CD14-positive monocyte (primary cell): Measurements from ENCODE around the gene LRRC4C. TPM values are rescaled to one million over a fixed set of nuclear protein-coding genes. Genes with fewer than 3 reads are reported as not detected.

Experiments
- DNase-seq, 3 donors: peaks; one replicate each; pipeline ENCODE4 v3.0.0-alpha.2; 2011 to 2022
- H2AFZ ChIP-seq: 2 replicates; pipeline ENCODE4 v1.6.0; 2012; ENCODE audit warnings: mild to moderate bottlenecking, low read depth, low read length, inconsistent platforms; ENCODE audit not compliant: insufficient read depth, poor library complexity, severe bottlenecking
- H3K27ac ChIP-seq, 2 donors: 1 replicate in 1 of 2; 2 replicates in 1 of 2; pipeline ENCODE4 v1.5.1; 2012 to 2013; ENCODE audit warnings: low read length in 2 of 2, control low read depth in 1 of 2, inconsistent platforms in 1 of 2, low read depth in 1 of 2, mild to moderate bottlenecking in 1 of 2
- H3K27me3 ChIP-seq, 2 donors: one replicate each; pipeline versions ENCODE4 v1.6.0 to v1.6.1; 2011 to 2013; ENCODE audit warnings: low read length in 2 of 2; ENCODE audit not compliant: control insufficient read depth in 2 of 2, insufficient read depth in 2 of 2
- H3K36me3 ChIP-seq, 2 donors: replicated peaks in 1 of 2; 1 replicate in 1 of 2; 2 replicates in 1 of 2; pipeline versions ENCODE4 v1.5.1 to v1.6.1; 2012 to 2013; ENCODE audit warnings: low read length in 2 of 2, control low read depth in 1 of 2, inconsistent platforms in 1 of 2, mild to moderate bottlenecking in 1 of 2; ENCODE audit not compliant: insufficient read depth in 2 of 2, control insufficient read depth in 1 of 2
- H3K4me1 ChIP-seq, 2 donors: 1 replicate in 1 of 2; 2 replicates in 1 of 2; pipeline versions ENCODE4 v1.5.1 to v1.6.1; 2012 to 2013; ENCODE audit warnings: low read length in 2 of 2, control low read depth in 1 of 2, inconsistent platforms in 1 of 2, mild to moderate bottlenecking in 1 of 2, moderate library complexity in 1 of 2; ENCODE audit not compliant: insufficient read depth in 2 of 2, control insufficient read depth in 1 of 2
- H3K4me2 ChIP-seq: replicated peaks from 2 replicates; pipeline ENCODE3; 2012; ENCODE audit warnings: low read length, moderate library complexity, mild to moderate bottlenecking; ENCODE audit not compliant: poor library complexity, severe bottlenecking; ENCODE audit errors: extremely low read depth
- H3K4me3 ChIP-seq, 3 experiments: fragments of 200-600 bp in 1 of 3; sonication (generic) in 1 of 3; replicated peaks in 1 of 3; 1 replicate in 2 of 3; 2 replicates in 1 of 3; pipeline ENCODE4 v1.5.1; 2011 to 2013; ENCODE audit warnings: low read length in 3 of 3, mild to moderate bottlenecking in 3 of 3, control low read depth in 2 of 3, low read depth in 2 of 3, inconsistent platforms in 1 of 3, moderate library complexity in 1 of 3
- H3K79me2 ChIP-seq: 2 replicates; pipeline ENCODE4 v1.6.0; 2012; ENCODE audit warnings: mild to moderate bottlenecking, control low read depth, inconsistent platforms, low read length, moderate library complexity; ENCODE audit not compliant: insufficient read depth
- H3K9ac ChIP-seq: 2 replicates; pipeline ENCODE4 v1.6.0; 2017; ENCODE audit warnings: low read length, mild to moderate bottlenecking; ENCODE audit not compliant: insufficient read depth, poor library complexity, severe bottlenecking
- H3K9me3 ChIP-seq, 2 donors: replicated peaks in 1 of 2; 1 replicate in 1 of 2; 2 replicates in 1 of 2; pipeline versions ENCODE4 v1.5.1 to v1.6.1; 2012 to 2013; ENCODE audit warnings: low read length in 2 of 2, control low read depth in 1 of 2; ENCODE audit not compliant: control insufficient read depth in 1 of 2, insufficient read depth in 1 of 2
- H4K20me1 ChIP-seq: 2 replicates; pipeline ENCODE4 v1.6.0; 2012; ENCODE audit warnings: mild to moderate bottlenecking, low read length, control low read depth, moderate library complexity; ENCODE audit not compliant: insufficient read depth
- H3K27ac Mint-ChIP-seq, 7 donors: one replicate each; pipeline ENCODE4 v1.8.0; 2020; ENCODE audit warnings: mild to moderate bottlenecking in 7 of 7, mixed read lengths in 7 of 7, moderate library complexity in 6 of 7, inconsistent platforms in 2 of 7
- H3K27me3 Mint-ChIP-seq, 3 donors: one replicate each; pipeline ENCODE4 v1.8.0; 2021 to 2022; ENCODE audit warnings: low read depth in 3 of 3, mild to moderate bottlenecking in 3 of 3, mixed read lengths in 3 of 3, moderate library complexity in 3 of 3, inconsistent platforms in 1 of 3
- H3K36me3 Mint-ChIP-seq, 2 donors: one replicate each; pipeline ENCODE4 v1.8.0; 2020; ENCODE audit warnings: mixed read lengths in 2 of 2, inconsistent platforms in 1 of 2, mild to moderate bottlenecking in 1 of 2
- H3K4me1 Mint-ChIP-seq: one replicate; pipeline ENCODE4 v1.8.0; 2020; ENCODE audit warnings: mild to moderate bottlenecking, mixed read lengths
- H3K4me3 Mint-ChIP-seq, 2 donors: one replicate each; pipeline ENCODE4 v1.8.0; 2020; ENCODE audit warnings: mild to moderate bottlenecking in 2 of 2, mixed read lengths in 2 of 2, moderate library complexity in 1 of 2
- H3K9me3 Mint-ChIP-seq, 7 donors: one replicate each; pipeline ENCODE4 v1.8.0; 2020 to 2022; ENCODE audit warnings: mixed read lengths in 7 of 7, mild to moderate bottlenecking in 6 of 7, moderate library complexity in 6 of 7, inconsistent platforms in 2 of 7
- WGBS: methylation state at CpG from one replicate; pipeline ENCODE4 v1.1.5; 2013; ENCODE audit warnings: missing lambda C conversion rate; ENCODE audit not compliant: insufficient coverage; 5-methylcytosine and 5-hydroxymethylcytosine counted together
- intact Hi-C, 2 donors: fragments of 100-400 bp; cut with micrococcal nuclease; formaldehyde crosslinking; loops; one replicate each; pipeline versions ENCODE4 v1.15.0 to v1.15.1; 2023
- polyA plus RNA-seq, 3 donors: library from polyadenylated mRNA; depleted of rRNA in 1 of 3; unstranded in 2 of 3; stranded (reverse) in 1 of 3; fragments of 300-500 nt in 2 of 3; fragments of >200 nt in 1 of 3; fragmentation: Illumina TruSeq in 2 of 3; gene quantifications; 1 replicate in 2 of 3; 2 replicates in 1 of 3; pipeline ENCODE4 v1.2.3, GENCODE V29; 2012 to 2021
- TF ChIP-seq, protein P1 (sequence below): fragments of 200-600 bp; IDR thresholded peaks from one replicate; pipeline ENCODE4 v1.8.0; 2022; ENCODE audit warnings: antibody characterized with exemption, mild to moderate bottlenecking

Gene LRRC4C
- polyA plus RNA-seq, 3 donors, result not detected

DNA sequence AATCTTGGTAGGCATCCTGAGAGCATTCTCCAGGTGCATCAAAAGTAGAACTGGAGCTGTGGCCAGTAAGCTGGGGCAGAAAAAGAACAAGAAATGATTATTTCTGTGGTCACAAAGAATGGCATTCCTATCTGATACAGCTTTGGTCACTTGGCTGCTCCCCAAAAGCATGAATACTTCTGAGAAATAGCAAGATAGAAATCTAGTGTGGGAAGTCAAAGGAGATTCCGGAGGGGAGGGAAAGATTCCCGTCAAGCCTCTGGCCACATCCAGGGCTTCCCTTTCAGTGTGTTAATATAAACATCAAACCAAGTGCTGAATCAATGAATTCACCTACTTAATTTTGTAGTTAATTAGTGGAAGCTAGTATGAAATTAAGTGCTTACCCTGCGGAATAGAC is 1185.4 kb downstream of the LRRC4C start:
- Histone ChIP-seq H3K9ac (no peak overlapping the region), H3K4me3 (no peak overlapping the region), H3K9me3 (no peaks in the 10 kb centered on the region), H3K27ac (no peak overlapping the region), H4K20me1 (no peaks in the 10 kb centered on the region), H3K4me1 (no peaks in the 10 kb centered on the region), H2AFZ (no peak overlapping the region), H3K36me3 (no peaks in the 10 kb centered on the region), H3K27me3 (no peaks in the 10 kb centered on the region), H3K79me2 (no peaks in the 10 kb centered on the region), H3K4me2 (no peak overlapping the region)
- DNase-seq, result no peak
- Mint-ChIP-seq H3K4me3 (no peak overlapping the region), H3K36me3 (no peaks in the 10 kb centered on the region), H3K4me1 (no peaks in the 10 kb centered on the region), H3K27ac (no peak overlapping the region), H3K9me3 (peaks cover 0 to 5% (median 0%) of the 10 kb centered on the region in 7 donors), H3K27me3 (no peaks in the 10 kb centered on the region)
- WGBS, result no CpG with 5 or more reads among the region's 3 CpGs
- intact Hi-C loops, result no loop called here
- TF ChIP-seq, protein P1, sequence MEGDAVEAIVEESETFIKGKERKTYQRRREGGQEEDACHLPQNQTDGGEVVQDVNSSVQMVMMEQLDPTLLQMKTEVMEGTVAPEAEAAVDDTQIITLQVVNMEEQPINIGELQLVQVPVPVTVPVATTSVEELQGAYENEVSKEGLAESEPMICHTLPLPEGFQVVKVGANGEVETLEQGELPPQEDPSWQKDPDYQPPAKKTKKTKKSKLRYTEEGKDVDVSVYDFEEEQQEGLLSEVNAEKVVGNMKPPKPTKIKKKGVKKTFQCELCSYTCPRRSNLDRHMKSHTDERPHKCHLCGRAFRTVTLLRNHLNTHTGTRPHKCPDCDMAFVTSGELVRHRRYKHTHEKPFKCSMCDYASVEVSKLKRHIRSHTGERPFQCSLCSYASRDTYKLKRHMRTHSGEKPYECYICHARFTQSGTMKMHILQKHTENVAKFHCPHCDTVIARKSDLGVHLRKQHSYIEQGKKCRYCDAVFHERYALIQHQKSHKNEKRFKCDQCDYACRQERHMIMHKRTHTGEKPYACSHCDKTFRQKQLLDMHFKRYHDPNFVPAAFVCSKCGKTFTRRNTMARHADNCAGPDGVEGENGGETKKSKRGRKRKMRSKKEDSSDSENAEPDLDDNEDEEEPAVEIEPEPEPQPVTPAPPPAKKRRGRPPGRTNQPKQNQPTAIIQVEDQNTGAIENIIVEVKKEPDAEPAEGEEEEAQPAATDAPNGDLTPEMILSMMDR, result no peak

DNA sequence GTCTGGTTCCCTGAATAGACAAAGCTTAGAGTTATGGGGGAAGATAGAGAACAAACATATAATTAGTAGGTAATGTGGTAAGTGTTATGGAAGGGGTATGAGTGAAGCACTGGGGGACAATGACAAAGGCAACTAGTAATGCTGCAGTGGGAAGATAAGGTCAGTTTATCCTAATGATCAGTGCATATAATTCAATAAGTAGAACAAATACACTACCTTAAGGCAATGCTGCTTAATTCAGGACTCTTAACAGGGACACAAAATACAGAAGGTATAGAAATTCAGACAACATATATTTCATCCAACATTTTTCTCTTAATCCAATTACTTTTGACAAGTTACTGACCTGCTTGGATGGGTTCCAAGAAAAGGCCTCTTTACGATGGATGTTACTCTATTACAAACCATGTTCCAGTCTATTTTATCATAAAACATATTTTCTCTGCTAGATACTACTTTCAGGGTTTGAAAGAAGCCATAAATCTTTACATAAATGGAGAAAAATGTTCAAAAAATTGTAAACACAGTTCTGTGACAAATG is 1186.2 kb downstream of the LRRC4C start:
- H3K4me1 ChIP-seq, result no peaks in the 10 kb centered on the region
- intact Hi-C loops, result no loop called here
- H3K27me3 ChIP-seq, result no peaks in the 10 kb centered on the region
- Mint-ChIP-seq H3K27ac (no peak overlapping the region), H3K27me3 (no peaks in the 10 kb centered on the region), H3K4me1 (no peaks in the 10 kb centered on the region), H3K4me3 (no peak overlapping the region), H3K36me3 (no peaks in the 10 kb centered on the region), H3K9me3 (peaks cover 0 to 5% (median 0%) of the 10 kb centered on the region in 7 donors)
- DNase-seq, result no peak
- no peaks in the 10 kb centered on the region for H4K20me1 ChIP-seq
- no peak overlapping the region for H2AFZ ChIP-seq
- no peaks in the 10 kb centered on the region for H3K36me3 ChIP-seq
- H3K27ac ChIP-seq, result no peak overlapping the region
- H3K9me3 ChIP-seq, result no peaks in the 10 kb centered on the region
- no CpG with 5 or more reads among the region's 1 CpG for WGBS
- H3K79me2 ChIP-seq, result no peaks in the 10 kb centered on the region
- no peak overlapping the region for H3K9ac ChIP-seq
- H3K4me2 ChIP-seq, result no peak overlapping the region
- TF ChIP-seq, protein P1, result no peak
- H3K4me3 ChIP-seq, result no peak overlapping the region
